ENCODE data around the gene VILL.

DNA sequence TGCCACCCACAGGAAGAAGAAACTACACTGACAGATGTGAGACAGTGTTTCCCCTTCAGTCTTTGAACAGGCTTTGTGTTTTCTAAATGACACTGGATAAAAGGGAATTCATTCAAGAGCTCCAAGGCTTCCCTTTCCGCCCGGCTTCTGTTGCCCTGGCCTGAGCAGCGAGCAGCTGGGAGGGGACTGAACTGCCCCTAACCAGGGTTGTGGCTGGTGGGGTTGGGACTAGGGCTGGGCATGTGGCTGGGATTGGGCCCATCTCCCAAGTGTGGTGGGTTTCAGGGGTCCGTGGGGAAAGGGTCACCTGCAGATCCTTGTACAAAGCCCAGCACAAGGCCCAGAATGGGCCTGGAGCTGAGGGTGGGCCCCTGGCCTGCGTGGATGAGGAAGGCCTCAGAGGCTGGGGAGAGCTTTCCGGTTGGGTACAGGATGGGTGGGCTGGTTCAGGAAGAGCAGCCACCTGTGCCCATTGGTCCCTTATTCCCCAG, 10.4 kb downstream of the VILL start:
- TF ChIP-seq TAF1 (IDR thresholded peaks at IDR 0.05; ENCODE audit: low read depth, low read length) (no peak), POU2F2 (IDR thresholded peaks at IDR 0.05; ENCODE audit: low read depth, low read length) (no peak), POLR2A (IDR thresholded peaks at IDR 0.05; ENCODE audit: low read depth, low read length) (no peak), POLR2AphosphoS5 (IDR thresholded peaks at IDR 0.05; ENCODE audit: low read depth, low read length) (no peak), SPI1 (IDR thresholded peaks at IDR 0.05; ENCODE audit: low read depth, low read length) (no peak)

Data from GM12891 (cell line).